IPS DF 6.9 (cell line): ENCODE results near the gene ASPSCR1.
A peak's percentile ranks its signal among the peaks of the same experiment; 100 is the strongest.
"Not testable (repeated sequence)": the region's sequence is repeated elsewhere in the genome, so short reads cannot be mapped to it uniquely, and the experiment has no call there.

Source experiments
- DNase-seq: peaks from one replicate; pipeline ENCODE4 v3.0.0-alpha.2; 2013; ENCODE audit warnings: low read depth, low spot score
- H3K27ac ChIP-seq: one replicate; pipeline ENCODE4 v1.5.1; 2013; ENCODE audit warnings: low read length, control low read depth
- H3K27me3 ChIP-seq: 2 replicates; pipeline ENCODE4 v1.6.1; 2013; ENCODE audit warnings: mild to moderate bottlenecking, low read length; ENCODE audit not compliant: control insufficient read depth, insufficient read depth
- H3K36me3 ChIP-seq: 2 replicates; pipeline ENCODE4 v1.6.1; 2013; ENCODE audit warnings: low read length; ENCODE audit not compliant: control insufficient read depth, insufficient read depth
- H3K4me1 ChIP-seq: 2 replicates; pipeline ENCODE4 v1.6.1; 2013; ENCODE audit warnings: low read length; ENCODE audit not compliant: control insufficient read depth, insufficient read depth
- H3K4me3 ChIP-seq: 2 replicates; pipeline ENCODE4 v1.5.1; 2013; ENCODE audit warnings: mild to moderate bottlenecking, low read length
- H3K9me3 ChIP-seq: 2 replicates; pipeline ENCODE4 v1.6.1; 2013; ENCODE audit warnings: low read length, inconsistent platforms; ENCODE audit not compliant: control insufficient read depth, insufficient read depth
- WGBS: extraction: QIAGEN DNeasy Blood & Tissue Kit; methylation state at CpG from one replicate; pipeline ENCODE4 v1.1.7; 2013; ENCODE audit warnings: mixed read lengths, missing lambda C conversion rate; ENCODE audit not compliant: insufficient read length, insufficient coverage; 5-methylcytosine and 5-hydroxymethylcytosine counted together

The ASPSCR1 gene

GRCh38 chr17:82036634-82037091 lies 59.2 kb downstream of the ASPSCR1 start:
- Histone ChIP-seq H3K4me1 (peaks cover 5% of the 10 kb centered on the region; the same call in 1 of the 2 replicates), H3K27ac (no peak overlapping the region), H3K27me3 (no peaks in the 10 kb centered on the region), H3K9me3 (no peaks in the 10 kb centered on the region), H3K4me3 (peak overlapping the region; percentile 52; the same call in 1 of the 2 replicates), H3K36me3 (no peaks in the 10 kb centered on the region)
- no CpG with 5 or more reads among the region's 23 CpGs for WGBS
- DNase-seq, result no peak

- H3K4me1 ChIP-seq, result peaks cover 5% of the 10 kb centered on the region; the same call in 1 of the 2 replicates
- H3K4me3 ChIP-seq, result peak within 1 kb of the TSS; percentile 52; the same call in 1 of the 2 replicates
- no CpG with 5 or more reads among the region's 92 CpGs for WGBS
- no peaks in the 10 kb centered on the region for H3K36me3 ChIP-seq
- H3K27me3 ChIP-seq, result no peaks in the 10 kb centered on the region
- peak; percentile 95 for DNase-seq
- H3K27ac ChIP-seq, result no peak within 1 kb of the TSS
- H3K9me3 ChIP-seq, result no peaks in the 10 kb centered on the region
These were observed 59.9 kb downstream of the ASPSCR1 start, which contains the start of gene DCXR for GRCh38 chr17:82037092-82037888. Gene DCXR, minus strand, starts transcription at chr17:82037697. Its CDS starts 15 bp downstream, at chr17:82037682.

- no CpG with 5 or more reads among the region's 10 CpGs for WGBS
- Histone ChIP-seq H3K27me3 (no peaks in the 10 kb centered on the region), H3K9me3 (no peaks in the 10 kb centered on the region), H3K4me3 (no peak overlapping the region), H3K27ac (no peak overlapping the region), H3K36me3 (no peaks in the 10 kb centered on the region), H3K4me1 (peaks cover 4% of the 10 kb centered on the region; the same call in 1 of the 2 replicates)
- no peak for DNase-seq
These were observed 60.4 kb downstream of the ASPSCR1 start for GRCh38 chr17:82037889-82038195.

- no CpG with 5 or more reads among the region's 16 CpGs for WGBS
- H3K27me3 ChIP-seq, H3K4me1 ChIP-seq, H3K9me3 ChIP-seq, H3K4me3 ChIP-seq, H3K27ac ChIP-seq, DNase-seq, H3K36me3 ChIP-seq: not testable (repeated sequence)
These were observed 61.5 kb downstream of the ASPSCR1 start for GRCh38 chr17:82038796-82039409.

GRCh38 chr17:82039695-82040299 lies 62.4 kb downstream of the ASPSCR1 start:
- H3K27ac ChIP-seq, result no peak overlapping the region
- no peaks in the 10 kb centered on the region for H3K36me3 ChIP-seq
- no peak for DNase-seq
- H3K4me3 ChIP-seq, result no peak overlapping the region
- H3K9me3 ChIP-seq, result no peaks in the 10 kb centered on the region
- H3K4me1 ChIP-seq, result peaks cover 5% of the 10 kb centered on the region; the same call in 1 of the 2 replicates
- H3K27me3 ChIP-seq, result no peaks in the 10 kb centered on the region
- WGBS, result no CpG with 5 or more reads among the region's 8 CpGs

GRCh38 chr17:82041144-82041814 lies 63.9 kb downstream of the ASPSCR1 start:
- Histone ChIP-seq H3K36me3 (no peaks in the 10 kb centered on the region), H3K4me3 (no peak overlapping the region), H3K27me3 (no peaks in the 10 kb centered on the region), H3K4me1 (peaks cover 5% of the 10 kb centered on the region; the same call in 1 of the 2 replicates), H3K27ac (no peak overlapping the region), H3K9me3 (no peaks in the 10 kb centered on the region)
- WGBS, result no CpG with 5 or more reads among the region's 17 CpGs
- DNase-seq, result no peak

GRCh38 chr17:82042649-82043048 lies 65.2 kb downstream of the ASPSCR1 start:
- no CpG with 5 or more reads among the region's 9 CpGs for WGBS
- Histone ChIP-seq H3K27me3 (no peaks in the 10 kb centered on the region), H3K4me1 (peaks cover 5% of the 10 kb centered on the region; the same call in 1 of the 2 replicates), H3K27ac (no peak overlapping the region), H3K36me3 (peaks cover 5% of the 10 kb centered on the region), H3K9me3 (no peaks in the 10 kb centered on the region), H3K4me3 (no peak overlapping the region)
- DNase-seq, result no peak

GRCh38 chr17:82043507-82043906 lies 66.1 kb downstream of the ASPSCR1 start:
- WGBS, result no CpG with 5 or more reads among the region's 16 CpGs
- no peaks in the 10 kb centered on the region for H3K9me3 ChIP-seq
- DNase-seq, result no peak
- H3K36me3 ChIP-seq, result peaks cover 5% of the 10 kb centered on the region
- H3K4me3 ChIP-seq, result no peak overlapping the region
- no peaks in the 10 kb centered on the region for H3K27me3 ChIP-seq
- peaks cover 5% of the 10 kb centered on the region; the same call in 1 of the 2 replicates for H3K4me1 ChIP-seq
- H3K27ac ChIP-seq, result no peak overlapping the region

- DNase-seq, result no peak
- Histone ChIP-seq H3K36me3 (peaks cover 12% of the 10 kb centered on the region), H3K4me3 (no peak overlapping the region), H3K4me1 (peaks cover 11% of the 10 kb centered on the region; the same call in 1 of the 2 replicates), H3K27me3 (no peaks in the 10 kb centered on the region), H3K27ac (no peak overlapping the region), H3K9me3 (no peaks in the 10 kb centered on the region)
- no CpG with 5 or more reads among the region's 14 CpGs for WGBS
These were observed 68.6 kb downstream of the ASPSCR1 start for GRCh38 chr17:82045936-82046484.

GRCh38 chr17:82046903-82047302 lies 69.5 kb downstream of the ASPSCR1 start:
- Histone ChIP-seq H3K9me3 (no peaks in the 10 kb centered on the region), H3K4me1 (peaks cover 11% of the 10 kb centered on the region; the same call in 1 of the 2 replicates), H3K36me3 (peaks cover 12% of the 10 kb centered on the region), H3K27me3 (no peaks in the 10 kb centered on the region), H3K27ac (no peak overlapping the region), H3K4me3 (no peak overlapping the region)
- DNase-seq, result no peak
- no CpG with 5 or more reads among the region's 21 CpGs for WGBS
